NK-92 (cell line): ENCODE results near the gene TNFRSF1A.

ENCODE experiments used
- DNase-seq: peaks from one replicate; lab custom pipeline; 2025; ENCODE audit not compliant: unreplicated experiment; lab: John Stamatoyannopoulos, UW

The TNFRSF1A gene

GRCh38 chr12:6374786-6375160, 32.9 kb upstream of the TNFRSF1A start:
- DNase-seq, result no peak

DNA sequence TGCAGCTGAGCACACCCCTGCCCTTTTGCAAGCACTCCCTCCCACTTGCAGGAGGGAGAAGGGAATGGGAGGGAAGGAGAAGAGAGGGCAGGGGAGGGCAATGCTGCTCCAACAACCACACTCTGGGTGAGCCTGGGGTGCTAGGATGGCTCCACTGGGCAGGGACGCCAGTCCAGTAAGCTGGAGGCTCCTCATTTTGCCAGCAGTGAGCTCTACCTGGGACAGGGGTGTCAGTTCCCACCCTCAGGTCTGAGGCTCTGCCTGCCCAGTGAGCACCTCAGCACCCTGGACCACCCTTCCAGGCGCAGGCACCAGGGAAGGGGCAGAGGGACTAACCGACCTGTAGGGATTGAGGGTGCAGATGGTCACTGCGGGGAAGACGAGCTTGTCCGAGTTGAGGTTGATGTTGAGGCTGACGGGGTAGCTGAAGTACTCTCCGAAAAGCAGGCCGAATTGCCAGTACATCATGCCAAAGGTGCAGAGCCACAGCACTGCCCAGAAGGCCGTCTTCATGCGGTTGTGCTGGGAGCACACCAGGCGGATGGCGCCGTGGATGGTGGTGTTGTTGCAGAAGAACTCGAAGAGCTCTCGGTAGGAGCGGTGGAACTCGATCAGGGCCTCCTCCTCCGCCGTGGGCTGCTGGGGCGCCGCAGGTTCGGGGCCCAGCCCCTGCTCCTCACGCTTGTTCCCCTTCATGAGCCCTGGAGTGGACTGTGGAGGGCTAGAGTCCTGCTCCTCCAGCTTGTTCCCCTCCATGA, 32.3 kb upstream of the TNFRSF1A start:
- DNase-seq, result no peak

GRCh38 chr12:6373022-6373787, 31.3 kb upstream of the TNFRSF1A start:
- DNase-seq, result no peak

DNA sequence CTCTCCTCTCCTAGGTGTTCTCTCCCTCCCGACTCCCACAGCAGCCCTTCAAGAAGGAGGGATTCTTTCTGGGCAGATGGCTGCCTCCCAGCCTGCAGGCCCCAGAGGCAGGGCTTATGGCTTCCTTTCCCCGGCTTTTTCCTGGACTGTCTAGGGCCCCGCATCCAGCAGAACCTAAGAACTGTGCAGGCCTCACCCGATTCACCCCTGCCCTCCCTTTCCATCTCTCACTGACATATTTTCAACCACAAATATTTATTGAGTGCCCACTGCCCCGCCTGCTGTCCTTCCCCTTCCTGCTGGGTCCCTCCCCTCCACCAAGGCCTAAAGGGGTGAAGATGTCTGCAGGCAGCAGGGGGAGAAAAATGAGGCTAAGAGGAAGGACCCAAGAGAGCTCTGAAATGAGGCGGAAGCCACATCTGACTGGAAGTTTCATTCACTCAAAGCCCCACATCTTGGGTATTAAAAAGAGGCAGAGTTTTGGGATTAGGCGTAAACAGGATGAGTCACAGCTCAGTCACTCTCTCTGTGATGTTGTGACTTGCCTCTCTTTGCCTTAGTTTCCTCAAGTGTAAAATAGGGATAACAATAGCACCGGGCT, 30.6 kb upstream of the TNFRSF1A start:
- no peak for DNase-seq

DNA sequence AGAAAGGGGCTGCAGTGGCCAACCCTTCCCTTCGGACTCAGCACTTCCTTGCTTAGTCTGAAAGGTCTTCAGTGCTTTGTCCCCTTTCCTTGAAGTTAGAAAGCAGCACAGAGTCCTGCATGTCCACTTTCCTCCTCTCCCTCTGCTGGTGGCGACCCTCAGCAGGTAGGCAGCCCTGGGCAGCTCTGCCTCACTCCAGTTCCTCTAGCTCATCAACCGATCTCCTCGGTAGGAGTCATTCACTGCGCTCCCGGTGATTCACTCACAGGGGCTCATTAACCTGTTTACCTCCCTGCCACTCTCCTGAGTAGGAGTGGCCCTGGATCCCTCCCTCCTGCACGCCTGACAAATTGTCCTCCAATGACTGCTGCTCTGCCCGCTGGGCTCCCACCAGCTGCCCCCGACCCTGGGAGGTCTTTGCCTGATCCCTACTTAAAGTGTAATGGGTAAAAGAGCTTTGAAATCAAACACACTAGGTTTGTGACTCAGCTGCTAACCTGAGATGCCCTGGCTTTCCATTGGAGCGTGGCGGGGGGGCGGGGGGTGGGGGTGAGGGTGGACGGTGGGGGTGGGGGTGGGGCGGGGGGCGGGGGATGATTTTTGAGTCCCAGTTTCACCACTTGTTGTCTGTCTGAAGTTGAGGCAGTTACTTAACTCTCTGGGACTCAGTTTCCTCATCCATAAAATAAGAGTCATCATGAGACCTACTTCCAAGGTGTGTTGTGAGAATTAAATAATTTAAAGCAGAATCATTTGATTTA, 29.3 kb upstream of the TNFRSF1A start:
- no peak for DNase-seq

GRCh38 chr12:6370576-6370935, 28.7 kb upstream of the TNFRSF1A start:
- DNase-seq, result no peak

DNA sequence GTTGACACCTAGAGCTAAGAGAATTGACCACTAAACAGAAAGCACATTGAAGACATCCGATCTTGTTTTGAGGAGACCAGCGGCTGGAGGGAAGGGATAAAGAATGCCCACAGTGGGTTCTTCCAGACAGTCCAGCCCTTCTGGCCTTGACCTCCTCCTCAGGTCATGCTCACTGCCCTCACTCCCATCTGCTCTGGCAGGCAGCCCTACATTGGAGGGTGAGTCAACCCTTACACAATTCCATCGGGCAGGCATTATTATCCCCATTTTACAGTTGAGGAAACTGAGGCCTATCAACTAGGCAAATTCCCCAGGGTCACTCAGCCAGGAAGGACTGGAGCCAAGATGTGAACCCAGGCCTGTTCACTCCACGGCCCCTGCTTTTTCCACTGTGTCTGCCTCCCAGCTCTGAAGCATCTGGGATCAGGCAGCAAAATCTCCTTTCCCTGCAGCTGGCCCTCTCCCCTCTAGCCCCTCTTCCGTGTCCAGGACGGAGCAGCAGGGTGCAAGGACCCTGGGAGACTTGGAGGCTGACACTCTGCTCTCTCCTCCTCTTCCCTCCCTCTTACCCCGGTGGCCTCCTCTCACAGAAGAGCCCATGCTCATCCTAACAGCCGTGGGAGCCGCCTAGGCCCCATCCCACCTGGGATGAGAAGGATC, 28.2 kb upstream of the TNFRSF1A start:
- DNase-seq, result no peak

DNA sequence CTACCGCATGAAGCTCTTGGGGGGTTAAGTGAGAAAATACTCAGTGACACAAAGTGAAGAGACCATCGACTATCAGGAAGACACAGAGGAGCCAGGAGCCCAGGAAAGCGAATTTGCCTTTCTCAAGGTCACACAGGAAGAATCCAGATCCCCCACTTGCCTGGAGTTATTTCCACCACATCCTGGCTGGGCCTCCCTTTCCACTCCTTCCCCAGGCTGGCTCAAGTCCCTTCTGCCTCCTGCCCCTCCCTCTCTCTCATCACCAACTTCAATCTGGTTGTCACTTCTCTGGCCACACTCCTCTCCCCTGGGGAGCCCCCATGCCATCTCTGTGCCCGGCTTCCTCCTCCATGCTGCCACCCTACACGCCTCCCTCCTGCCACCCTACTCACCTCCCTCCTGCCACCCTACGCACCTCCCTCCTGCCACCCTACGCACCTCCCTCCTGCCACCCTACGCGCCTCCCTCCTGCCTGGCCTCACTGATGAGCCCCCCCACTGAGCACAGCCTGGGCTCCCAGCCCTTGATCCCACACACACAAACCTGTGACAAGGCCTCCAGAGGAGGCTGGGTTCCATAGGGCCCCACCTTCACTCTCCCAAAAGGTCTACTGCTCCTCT, 27.1 kb upstream of the TNFRSF1A start:
- DNase-seq, result no peak

DNA sequence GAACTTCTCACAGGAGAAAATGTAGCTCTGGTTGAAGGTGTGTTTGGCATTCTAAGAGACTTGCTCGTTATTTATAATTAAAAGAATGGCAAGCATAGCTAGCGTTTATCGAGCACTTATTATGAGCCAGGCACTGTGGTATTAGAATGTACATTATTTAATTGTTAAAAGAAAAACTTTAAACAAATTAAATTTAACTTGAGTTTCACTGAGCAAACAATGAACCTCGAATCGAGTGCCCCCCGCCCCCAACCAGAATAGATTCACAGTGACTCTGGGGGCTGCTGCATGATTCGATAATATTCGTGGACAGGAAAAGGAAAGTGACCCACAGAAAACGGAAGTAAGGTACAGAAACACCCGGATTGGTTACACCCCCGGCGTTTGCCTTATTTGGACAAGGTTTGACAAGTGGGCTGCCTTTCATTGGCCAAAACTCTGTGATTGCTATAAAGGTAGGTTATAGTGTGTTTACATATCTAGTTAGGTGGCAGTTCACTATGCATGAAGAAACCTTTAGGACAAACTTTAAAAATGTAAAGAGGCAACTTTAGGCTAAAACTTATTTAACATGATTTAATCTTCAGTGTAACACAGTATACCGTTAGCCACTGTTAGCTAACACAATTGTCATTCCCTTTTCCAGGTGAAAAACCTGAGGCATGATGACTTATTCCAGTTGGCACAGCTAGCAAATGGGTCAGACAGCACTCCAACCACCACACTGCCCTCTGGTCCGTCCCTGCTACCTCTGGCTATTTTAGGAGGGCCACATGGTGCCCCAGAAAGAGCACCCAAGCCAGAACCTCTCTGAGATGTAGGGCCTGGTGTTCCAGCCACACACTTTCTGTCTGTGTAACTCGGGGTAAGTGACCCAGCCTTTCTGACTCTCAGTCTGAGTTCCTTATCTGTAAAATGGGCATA, 26.4 kb upstream of the TNFRSF1A start:
- no peak for DNase-seq

- DNase-seq, result no peak
Observed at GRCh38 chr12:6367065-6367968, 25.4 kb upstream of the TNFRSF1A start.

- no peak for DNase-seq
Observed at GRCh38 chr12:6364044-6364374, 22.1 kb upstream of the TNFRSF1A start.

DNA sequence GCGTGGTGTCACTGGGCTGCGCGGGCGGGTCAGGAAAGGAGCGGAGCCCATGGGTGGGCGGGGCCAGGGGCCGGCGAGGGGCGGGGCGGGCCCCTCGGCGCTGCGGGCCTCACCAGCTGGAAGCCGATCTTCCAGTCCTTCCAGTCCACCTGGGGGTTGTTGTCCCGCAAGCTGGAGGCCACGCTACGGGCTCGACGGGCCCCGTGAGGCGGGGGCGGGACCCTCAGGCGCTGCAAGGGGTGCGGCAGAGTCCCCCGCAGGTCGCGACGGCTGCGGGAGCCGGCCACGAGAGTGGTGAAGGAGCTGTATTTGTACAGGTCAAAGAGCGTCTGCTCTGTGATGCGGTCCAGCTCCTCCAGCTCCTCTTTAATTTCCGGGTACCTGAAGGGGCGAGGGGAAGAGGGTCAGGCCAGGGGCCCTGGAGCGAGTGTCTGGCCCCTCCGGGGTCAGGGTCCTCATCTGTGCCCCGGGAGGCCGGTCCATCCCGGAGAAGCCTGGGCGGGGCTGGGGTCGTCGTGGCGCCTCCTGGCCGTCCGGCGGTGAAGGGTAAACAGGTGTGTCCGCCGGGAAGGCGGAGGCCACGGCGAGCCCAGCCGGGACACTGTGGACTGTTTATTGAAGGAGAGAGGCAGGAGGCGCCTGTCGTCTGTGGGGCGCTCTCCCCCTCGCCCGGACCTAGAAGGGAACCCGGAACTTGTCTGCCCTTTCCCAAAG, 21.6 kb upstream of the TNFRSF1A start:
- DNase-seq, result no peak

DNA sequence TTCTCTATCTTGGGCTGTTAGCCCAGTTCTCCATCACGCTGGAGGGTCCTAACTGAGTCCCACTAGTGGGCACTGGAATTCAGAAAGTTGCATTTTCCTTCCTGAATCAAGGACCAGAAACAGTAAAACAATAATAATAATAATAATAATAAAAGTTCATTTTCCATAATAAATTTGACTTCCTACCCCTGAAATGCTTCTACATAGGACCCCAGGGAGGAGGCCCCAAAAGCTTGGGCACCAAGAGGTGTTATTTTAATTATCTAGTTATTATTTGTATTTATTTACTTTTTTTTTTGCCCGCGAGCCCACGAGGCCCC, 21.1 kb upstream of the TNFRSF1A start:
- DNase-seq, result no peak

GRCh38 chr12:6362403-6362802, 20.5 kb upstream of the TNFRSF1A start:
- no peak for DNase-seq

DNA sequence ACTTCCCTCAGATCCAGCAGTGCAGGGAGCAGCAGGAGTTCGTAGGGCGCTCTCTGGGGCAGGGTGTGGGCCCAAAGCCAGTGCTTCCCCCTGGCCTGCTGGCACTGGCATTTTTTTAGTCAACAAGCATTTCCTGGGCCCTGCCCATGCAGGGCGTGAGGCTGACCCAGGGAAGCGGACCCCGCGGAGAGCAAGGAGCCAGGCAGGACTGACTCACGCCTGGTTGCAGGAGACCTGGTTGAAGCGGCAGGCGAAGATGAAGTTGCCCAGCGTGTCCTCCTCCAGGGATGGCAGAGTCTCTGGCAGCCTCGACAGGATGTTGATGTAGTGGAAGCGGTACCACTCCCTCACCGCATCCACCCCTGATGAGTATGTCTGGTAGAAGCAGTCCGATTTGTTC, 20.0 kb upstream of the TNFRSF1A start:
- no peak for DNase-seq

- no peak for DNase-seq
Observed at GRCh38 chr12:6360578-6361490, 19.0 kb upstream of the TNFRSF1A start.

DNA sequence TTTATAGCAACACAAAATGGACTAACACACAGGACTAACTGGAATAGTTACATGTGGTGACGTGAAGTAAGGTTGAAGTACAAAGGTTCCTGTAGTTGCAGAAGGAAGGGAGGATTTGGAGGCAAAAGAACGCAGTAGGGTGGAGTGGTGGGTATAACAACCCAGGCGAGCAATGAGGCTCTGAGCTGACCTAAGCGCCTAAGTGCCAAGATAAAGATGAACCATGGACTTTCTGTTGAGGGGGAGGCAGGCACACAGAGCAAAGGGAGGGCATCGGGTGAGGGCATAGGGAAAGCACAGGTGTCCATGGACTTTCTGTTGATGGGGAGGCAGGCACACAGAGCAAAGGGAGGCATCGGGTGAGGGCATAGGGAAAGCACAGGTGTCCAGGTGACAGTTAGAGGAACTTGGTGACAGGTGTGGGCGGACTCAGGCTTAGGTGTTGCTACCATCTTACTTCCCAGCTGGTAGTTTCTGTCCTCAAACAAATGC, 18.2 kb upstream of the TNFRSF1A start:
- DNase-seq, result no peak
